NCI-H2029 (cell line): Measurements from ENCODE around the gene MFSD6.

Experiments used
- DNase-seq: peaks from one replicate; lab custom pipeline; 2025; lab: John Stamatoyannopoulos, UW

MFSD6 gene

DNA sequence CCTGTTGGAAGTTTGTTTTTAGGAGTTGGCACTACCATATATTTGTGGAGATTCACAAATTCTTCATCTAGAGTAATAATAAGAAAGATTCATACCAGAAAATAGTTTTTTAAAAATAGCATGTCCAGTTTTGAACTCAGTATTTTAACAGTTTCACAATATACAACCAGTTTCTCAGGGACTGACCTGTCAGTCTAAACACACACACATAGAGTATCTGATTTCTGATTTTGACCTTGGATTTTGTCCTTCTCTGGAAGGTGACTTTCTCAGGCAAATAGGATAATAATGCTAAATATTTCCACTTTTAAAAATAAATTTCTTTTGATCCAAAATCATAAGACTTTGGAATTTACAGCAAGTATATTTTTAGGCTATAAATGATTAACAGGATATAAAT, 32.0 kb downstream of the MFSD6 start:
- DNase-seq = no peak

- DNase-seq = no peak
Observed at GRCh38 chr2:190441564-190441963, 33.4 kb downstream of the MFSD6 start.

GRCh38 chr2:190443055-190443454, 34.9 kb downstream of the MFSD6 start:
- DNase-seq = no peak

DNA sequence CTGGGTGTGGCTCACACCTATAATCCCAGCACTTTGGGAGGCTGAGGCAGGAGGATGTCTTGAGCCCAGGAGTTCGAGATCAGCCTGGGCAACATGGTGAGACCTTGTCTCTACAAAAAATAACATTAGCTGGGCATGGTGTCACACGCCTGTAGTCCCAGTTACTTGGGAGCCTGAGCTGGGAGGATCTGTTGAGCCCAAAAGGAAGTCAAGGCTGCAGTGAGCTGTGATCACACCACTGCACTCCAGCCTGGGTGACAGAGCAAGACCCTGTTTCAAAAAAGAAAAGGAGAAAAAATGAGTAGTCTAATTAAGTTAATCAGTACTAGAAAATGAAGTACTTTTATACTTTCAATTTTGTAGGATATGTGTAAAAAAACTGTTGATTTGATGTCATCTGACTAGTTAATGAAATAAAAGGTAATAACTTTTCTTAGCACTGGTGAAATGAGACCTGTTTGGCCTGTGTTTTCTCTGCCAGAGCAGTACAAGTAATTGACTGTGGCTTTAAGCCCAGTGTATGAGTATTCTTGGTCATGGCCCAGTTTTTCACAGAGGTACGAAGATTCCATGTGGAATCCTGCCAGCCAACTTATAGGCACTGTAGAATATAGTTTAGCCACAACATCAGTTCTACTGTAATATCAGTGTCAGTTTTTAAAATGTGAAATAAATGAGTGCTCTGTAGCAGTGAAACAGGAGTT, 35.8 kb downstream of the MFSD6 start:
- no peak for DNase-seq

GRCh38 chr2:190444976-190445375, 36.8 kb downstream of the MFSD6 start:
- no peak for DNase-seq

- DNase-seq = no peak
Observed at GRCh38 chr2:190446193-190446592, 38.0 kb downstream of the MFSD6 start.

- no peak for DNase-seq
Observed at GRCh38 chr2:190446750-190447516, 38.8 kb downstream of the MFSD6 start.

- no peak for DNase-seq
Observed at GRCh38 chr2:190447766-190448165, 39.6 kb downstream of the MFSD6 start.

DNA sequence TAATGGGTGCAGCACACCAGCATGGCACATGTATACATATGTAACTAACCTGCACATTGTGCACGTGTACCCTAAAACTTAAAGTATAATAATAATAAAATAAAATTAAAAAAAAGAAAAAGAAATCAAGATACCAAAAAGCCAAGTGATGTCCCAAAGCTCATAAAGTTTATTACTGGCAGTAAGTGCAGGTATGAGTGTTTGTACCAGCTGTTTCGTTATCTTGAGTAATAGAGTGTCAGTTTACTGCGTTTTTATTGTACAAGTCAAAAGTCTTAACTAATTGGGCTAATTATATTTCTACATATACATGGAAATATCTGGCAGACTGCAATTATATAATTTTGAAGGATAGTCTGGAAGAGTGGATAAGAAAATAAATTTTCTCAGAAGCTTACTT, 41.8 kb downstream of the MFSD6 start:
- DNase-seq = no peak

DNA sequence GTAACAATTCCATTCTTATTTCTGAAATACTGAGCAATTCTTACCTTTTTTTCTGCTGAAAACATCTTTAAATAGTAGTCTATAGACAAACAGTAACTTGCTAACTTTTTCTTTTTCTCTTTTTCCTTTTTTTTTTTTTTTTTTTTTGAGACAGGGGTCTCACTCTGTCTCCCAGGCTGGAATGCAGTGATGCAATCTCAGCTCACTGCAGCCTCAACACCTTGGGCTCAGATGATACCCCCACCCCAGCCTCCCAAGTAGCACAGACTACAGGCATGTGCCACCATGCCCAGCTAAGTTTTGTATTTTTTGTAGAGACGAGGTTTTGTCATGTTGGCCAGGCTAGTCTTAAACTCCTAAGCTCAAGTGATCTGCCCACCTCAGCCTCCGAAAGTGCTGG, 42.2 kb downstream of the MFSD6 start:
- DNase-seq = no peak

- no peak for DNase-seq
Observed at GRCh38 chr2:190451561-190452176, 43.5 kb downstream of the MFSD6 start.

DNA sequence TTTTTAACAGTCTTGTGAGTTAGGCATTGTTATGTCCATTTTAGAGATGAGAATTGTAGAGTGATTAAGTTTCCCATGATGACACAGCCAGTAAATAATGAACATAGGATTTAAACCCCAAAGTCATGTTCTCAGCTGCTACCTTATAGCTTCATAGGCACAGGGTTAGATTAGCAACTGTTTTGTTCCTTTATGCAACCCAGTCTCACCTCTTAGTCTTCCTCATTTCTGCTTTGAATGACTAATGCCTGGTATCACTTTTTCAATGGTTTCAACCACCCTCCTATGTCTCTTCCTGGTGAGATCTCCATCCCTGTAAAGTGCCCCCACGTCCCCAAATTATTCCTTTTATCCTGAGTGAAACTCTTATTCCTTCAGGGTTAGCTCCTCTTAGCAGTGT, 44.3 kb downstream of the MFSD6 start:
- DNase-seq = no peak

DNA sequence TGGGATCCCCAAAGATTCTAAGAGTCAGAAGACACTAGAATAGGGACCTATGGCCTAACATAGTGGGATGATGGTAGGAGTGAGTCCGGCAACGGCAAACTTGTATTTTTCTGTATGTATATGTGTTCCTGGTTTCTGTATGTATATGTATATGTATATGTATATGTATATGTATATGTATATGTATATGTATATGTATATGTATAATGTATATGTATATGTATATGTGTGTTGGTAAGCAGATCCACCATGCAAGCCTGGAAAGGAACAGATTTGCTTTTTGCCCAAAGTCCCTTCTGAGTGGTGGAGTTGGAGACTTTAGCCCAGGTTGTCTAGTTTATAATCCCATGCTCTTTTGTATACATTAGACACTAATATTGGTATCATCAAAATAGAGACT, 46.6 kb downstream of the MFSD6 start:
- DNase-seq = no peak

- DNase-seq = no peak
Observed at GRCh38 chr2:190455358-190456095, 47.4 kb downstream of the MFSD6 start.

DNA sequence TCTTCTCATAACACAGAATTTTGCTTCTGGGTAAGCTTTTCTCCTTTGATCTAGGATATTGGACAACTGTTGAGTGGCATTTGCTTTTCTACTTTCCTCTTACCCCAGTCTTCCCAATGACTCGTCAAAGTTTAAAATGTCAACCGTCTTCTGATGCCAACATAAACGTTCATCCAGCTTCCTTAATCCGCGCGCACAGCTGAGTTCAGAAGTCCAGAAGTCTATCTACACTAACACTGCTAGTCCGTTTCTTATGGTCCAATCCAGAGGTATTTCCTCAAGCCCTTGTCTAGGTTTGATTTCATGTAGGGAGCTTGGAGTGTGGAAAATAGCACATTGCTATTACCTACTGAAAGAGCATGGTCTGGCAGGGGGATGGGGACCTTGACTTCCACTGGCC, 48.7 kb downstream of the MFSD6 start:
- DNase-seq = no peak

GRCh38 chr2:190457256-190457655, 49.1 kb downstream of the MFSD6 start:
- no peak for DNase-seq

- no peak for DNase-seq
Observed at GRCh38 chr2:190458352-190459107, 50.4 kb downstream of the MFSD6 start.

DNA sequence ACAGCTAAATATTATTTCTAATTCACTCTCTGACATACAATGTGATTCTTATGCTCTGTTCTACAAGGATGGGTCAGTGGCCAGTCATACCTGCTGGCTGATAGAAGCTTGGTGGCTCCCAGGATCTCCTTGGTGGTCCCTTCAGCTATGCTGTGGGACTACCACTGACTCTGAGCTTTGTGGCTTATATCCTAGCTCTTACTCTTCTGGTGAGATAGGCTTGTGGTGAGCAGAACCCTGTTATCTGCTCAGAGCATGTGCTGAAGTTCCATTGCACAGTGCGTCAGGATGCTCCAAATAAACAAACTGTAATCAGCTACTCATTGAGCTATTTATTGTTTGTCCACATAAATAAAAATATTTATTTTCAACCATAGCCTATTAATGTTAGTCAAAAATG, 51.7 kb downstream of the MFSD6 start:
- DNase-seq = no peak

DNA sequence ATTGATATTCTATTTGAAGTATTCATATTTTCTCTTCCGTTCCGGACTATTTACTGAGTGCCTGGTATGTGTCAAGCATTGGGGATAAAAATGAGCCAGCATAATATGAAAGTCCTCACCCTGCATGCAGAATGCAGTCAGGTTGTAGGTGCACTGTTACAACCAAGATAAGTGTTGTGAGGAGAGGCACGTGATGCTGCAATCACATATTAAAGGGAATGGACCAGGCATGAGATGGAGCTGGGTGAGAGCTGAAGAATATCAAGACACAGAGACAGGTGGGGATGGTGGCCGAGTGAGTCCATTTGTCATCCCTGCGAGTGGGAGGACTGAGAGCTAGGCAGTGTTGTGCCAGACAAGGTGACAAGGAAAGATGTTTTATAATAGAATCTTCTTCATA, 52.3 kb downstream of the MFSD6 start:
- no peak for DNase-seq

DNA sequence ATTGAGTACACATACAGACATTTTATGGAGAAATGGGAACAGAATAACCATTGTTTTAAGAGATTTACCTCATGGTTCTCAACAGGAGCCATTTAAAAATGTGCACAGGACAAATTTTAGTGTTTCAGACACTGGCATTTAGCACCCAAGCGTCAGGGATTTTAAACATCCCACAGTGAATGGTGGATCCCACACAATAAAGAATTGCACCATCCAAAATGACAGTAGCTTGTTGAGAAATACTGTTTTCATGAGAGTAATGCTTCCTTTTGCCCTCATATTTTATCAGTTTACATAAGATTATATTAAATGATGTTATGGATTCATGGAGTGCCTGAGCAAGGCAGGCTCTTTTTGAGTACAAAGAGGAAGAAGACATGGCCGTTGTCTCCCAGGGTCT, 54.0 kb downstream of the MFSD6 start:
- no peak for DNase-seq

GRCh38 chr2:190462611-190463010, 54.5 kb downstream of the MFSD6 start:
- DNase-seq = no peak

GRCh38 chr2:190465060-190465459, 56.9 kb downstream of the MFSD6 start:
- DNase-seq = no peak
